ENCODE data around the gene SLITRK2.

SLITRK2 gene

DNA sequence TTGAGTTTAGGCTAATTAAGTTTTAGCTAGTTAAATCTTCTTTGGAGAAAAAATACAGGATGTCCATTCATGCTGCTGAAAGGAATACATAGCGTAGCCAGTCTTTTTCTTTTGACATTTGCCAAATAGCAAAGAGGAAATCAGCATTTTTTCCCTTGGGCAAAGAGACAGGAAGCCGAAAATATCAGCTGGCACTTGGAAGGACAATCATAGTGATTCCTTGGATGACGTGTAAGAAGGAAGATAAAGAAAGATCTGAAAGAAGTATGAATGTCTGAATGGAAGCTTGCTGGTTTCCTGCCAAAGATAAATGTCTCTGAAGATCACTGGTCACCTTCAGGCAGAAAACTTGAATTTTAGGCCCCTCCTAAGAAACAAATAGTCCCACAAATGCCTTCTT, 44.2 kb downstream of the SLITRK2 start:
- DNase-seq = no peak

GRCh38 chrX:145865082-145865481, 47.5 kb downstream of the SLITRK2 start:
- no peak for DNase-seq
